PC-3 (cell line): Measurements from ENCODE around the gene TSKU.

Experiments used
- CTCF ChIP-seq: fragments of 300-600 bp; sonication (generic); conservative IDR thresholded peaks from 2 replicates; pipeline ENCODE4 v1.5.1; 2017; ENCODE audit warnings: antibody characterized with exemption, low read depth, mild to moderate bottlenecking, low read length
- EZH2 ChIP-seq: fragments of 300-600 bp; sonication (generic); IDR thresholded peaks from one replicate; pipeline ENCODE4 v1.6.1; 2017; ENCODE audit warnings: antibody characterized with exemption, mild to moderate bottlenecking, low read length; ENCODE audit not compliant: unreplicated experiment
- EZH2phosphoT487 ChIP-seq: fragments of 300-600 bp; sonication (generic); IDR thresholded peaks from 2 replicates; pipeline ENCODE4 v1.6.1; 2018; ENCODE audit warnings: mild to moderate bottlenecking, antibody characterized with exemption, low read length, borderline replicate concordance

DNA sequence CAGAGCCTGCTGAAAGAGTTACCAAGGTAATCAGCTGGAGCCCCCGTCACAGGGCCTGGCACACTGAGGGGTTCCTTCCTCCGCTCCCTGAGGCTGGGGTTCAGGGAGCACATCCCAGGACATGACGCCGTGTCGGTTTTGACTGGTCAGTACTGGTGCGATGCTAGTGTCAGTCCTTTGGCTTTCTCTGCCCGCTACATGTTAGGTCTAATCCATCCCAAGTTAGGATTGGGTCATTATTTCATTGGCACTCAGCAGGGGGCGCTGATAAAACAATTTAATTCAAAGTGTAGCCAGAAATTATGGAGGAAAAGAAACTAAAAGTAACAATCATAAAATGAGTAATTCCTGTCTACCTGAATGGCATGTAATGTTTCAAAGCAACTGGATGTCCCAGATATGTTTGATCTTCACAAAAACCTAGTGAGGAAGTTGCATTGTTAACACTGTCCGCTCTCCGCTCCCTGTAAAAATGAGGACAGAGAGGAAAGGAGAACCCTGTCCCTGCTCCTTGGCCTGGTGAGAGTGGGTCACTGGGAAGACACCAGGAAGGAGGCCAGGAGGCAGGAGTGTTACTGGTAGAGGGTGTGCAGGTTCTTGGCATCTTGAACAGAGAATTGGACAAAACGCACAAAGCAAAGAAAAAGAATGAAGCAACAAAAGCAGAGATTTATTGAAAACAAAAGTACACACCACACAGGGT is 27.1 kb downstream of the TSKU start:
- TF ChIP-seq CTCF (peak; percentile 93), EZH2phosphoT487 (no peak), EZH2 (no peak)
